A673 (cell line): Measurements from ENCODE around the gene BICD2.

Experiments
- CTCF ChIP-seq: fragments of 300-800, 200-600 bp; sonication (generic); conservative IDR thresholded peaks from 2 replicates; pipeline ENCODE4 v1.5.1; 2017; ENCODE audit warnings: low read depth, mild to moderate bottlenecking, antibody characterized with exemption, low read length, moderate library complexity, mixed read lengths
- EZH2 ChIP-seq: fragments of 200-600 bp; sonication (generic); IDR thresholded peaks from 2 replicates; pipeline ENCODE4 v1.6.1; 2017; ENCODE audit warnings: borderline replicate concordance, low read depth, mild to moderate bottlenecking, mixed read lengths, antibody characterized with exemption, low read length; ENCODE audit not compliant: poor library complexity, severe bottlenecking

GRCh38 chr9:92724528-92725265 lies 39.9 kb downstream of the BICD2 start:
- TF ChIP-seq CTCF (no peak), EZH2 (no peak)
